Activated T-cell treated with anti-CD3 and anti-CD28 coated beads, Interleukin-2, amount 50 U/mL, for 48 hours (primary cell): ENCODE measurements around the gene HIF3A.
"Not testable (repeated sequence)": the region's sequence is repeated elsewhere in the genome, so short reads cannot be mapped to it uniquely, and the experiment has no call there.

Experiments used
- DNase-seq, 2 experiments: peaks; one replicate each; pipeline ENCODE4 v3.0.0-alpha.2; 2020

HIF3A gene

GRCh38 chr19:46295401-46296201 lies 1.2 kb upstream of the HIF3A start:
- no peak for DNase-seq

- DNase-seq = no peak
These were observed 701 bp upstream of the HIF3A start for GRCh38 chr19:46296202-46296480.

- no peak for DNase-seq
These were observed 1.0 kb downstream of the HIF3A start for GRCh38 chr19:46297700-46298478.

- no peak for DNase-seq
These were observed 1.7 kb downstream of the HIF3A start for GRCh38 chr19:46298479-46299003.

- no peak for DNase-seq
These were observed 2.2 kb downstream of the HIF3A start for GRCh38 chr19:46299004-46299509.

- no peak for DNase-seq
These were observed 2.9 kb downstream of the HIF3A start for GRCh38 chr19:46299695-46300094.

GRCh38 chr19:46303322-46303690 lies 6.5 kb downstream of the HIF3A start:
- no peak for DNase-seq

GRCh38 chr19:46303691-46304397 lies 7.0 kb downstream of the HIF3A start:
- DNase-seq = peak in 1 of 2 experiments; percentile 24

- DNase-seq = no peak
These were observed 9.7 kb downstream of the HIF3A start for GRCh38 chr19:46306501-46306900.

- no peak for DNase-seq
These were observed 11.7 kb downstream of the HIF3A start for GRCh38 chr19:46308510-46308909.

GRCh38 chr19:46309056-46309455 lies 12.2 kb downstream of the HIF3A start:
- DNase-seq = no peak

GRCh38 chr19:46311444-46311843 lies 14.6 kb downstream of the HIF3A start:
- no peak for DNase-seq

- DNase-seq = not testable (repeated sequence)
These were observed 17.0 kb downstream of the HIF3A start for GRCh38 chr19:46313540-46314469.

- no peak for DNase-seq
These were observed 20.5 kb downstream of the HIF3A start for GRCh38 chr19:46317339-46317738.

- no peak for DNase-seq
These were observed 22.8 kb downstream of the HIF3A start for GRCh38 chr19:46319613-46320012.

GRCh38 chr19:46320559-46320958 lies 23.7 kb downstream of the HIF3A start:
- DNase-seq = no peak

- DNase-seq = no peak
These were observed 24.8 kb downstream of the HIF3A start for GRCh38 chr19:46321653-46322052.

- DNase-seq = not testable (repeated sequence)
These were observed 26.4 kb downstream of the HIF3A start for GRCh38 chr19:46323227-46323626.

- DNase-seq = no peak
These were observed 27.4 kb downstream of the HIF3A start for GRCh38 chr19:46324277-46324676.

GRCh38 chr19:46326608-46327007 lies 29.8 kb downstream of the HIF3A start:
- DNase-seq = no peak

GRCh38 chr19:46328079-46328478 lies 31.2 kb downstream of the HIF3A start:
- DNase-seq = no peak

- no peak for DNase-seq
These were observed 33.6 kb downstream of the HIF3A start for GRCh38 chr19:46330319-46330918.
